Stimulated activated naive CD4-positive, alpha-beta T cell treated with Interleukin-2 at 50 U/mL for 16 hours (primary cell): Measurements from ENCODE around the gene VGLL4.
"Not testable (repeated sequence)": the region's sequence is repeated elsewhere in the genome, so short reads cannot be mapped to it uniquely, and the experiment has no call there.

Source experiments
- DNase-seq: peaks from one replicate; lab custom pipeline; 2025; lab: John Stamatoyannopoulos, UW

Gene VGLL4

GRCh38 chr3:11643605-11644087, at the start of gene VGLL4:
Gene VGLL4 (minus strand): TSS chr3:11643915. CDS start chr3:11643518, 397 bp downstream.
- peak; percentile 52 for DNase-seq

GRCh38 chr3:11692532-11692813, 48.8 kb upstream of the VGLL4 start:
- no peak for DNase-seq

GRCh38 chr3:11691767-11692531, 48.2 kb upstream of the VGLL4 start:
- no peak for DNase-seq

GRCh38 chr3:11690863-11691766, 47.4 kb upstream of the VGLL4 start:
- DNase-seq, result no peak

GRCh38 chr3:11689749-11690148, 46.0 kb upstream of the VGLL4 start:
- no peak for DNase-seq

- not testable (repeated sequence) for DNase-seq
Measured at GRCh38 chr3:11684980-11685379, 41.3 kb upstream of the VGLL4 start.

- no peak for DNase-seq
Measured at GRCh38 chr3:11680509-11680908, 36.8 kb upstream of the VGLL4 start.

- DNase-seq, result no peak
Measured at GRCh38 chr3:11679964-11680363, 36.2 kb upstream of the VGLL4 start.

- DNase-seq, result no peak
Measured at GRCh38 chr3:11672363-11672762, 28.6 kb upstream of the VGLL4 start.

GRCh38 chr3:11671648-11672100, 28.0 kb upstream of the VGLL4 start:
- no peak for DNase-seq

GRCh38 chr3:11668243-11669235, 24.8 kb upstream of the VGLL4 start:
- no peak for DNase-seq

- no peak for DNase-seq
Measured at GRCh38 chr3:11665331-11665730, 21.6 kb upstream of the VGLL4 start.

GRCh38 chr3:11662392-11662990, 18.8 kb upstream of the VGLL4 start:
- DNase-seq, result no peak

- no peak for DNase-seq
Measured at GRCh38 chr3:11661827-11662226, 18.1 kb upstream of the VGLL4 start.

- no peak for DNase-seq
Measured at GRCh38 chr3:11661052-11661656, 17.4 kb upstream of the VGLL4 start.

- DNase-seq, result no peak
Measured at GRCh38 chr3:11660242-11660641, 16.5 kb upstream of the VGLL4 start.

GRCh38 chr3:11658180-11658579, 14.5 kb upstream of the VGLL4 start:
- no peak for DNase-seq

- no peak for DNase-seq
Measured at GRCh38 chr3:11655196-11655928, 11.6 kb upstream of the VGLL4 start.

- no peak for DNase-seq
Measured at GRCh38 chr3:11654166-11654565, 10.5 kb upstream of the VGLL4 start.
